Endothelial cell of umbilical vein (primary cell): ENCODE data around the gene DGKG. TPM values are rescaled to one million over a fixed set of nuclear protein-coding genes. Genes with fewer than 3 reads are reported as not detected.

Experiments
- BruUV-seq: library from RNA; stranded (reverse); fragments of 400-500 nt; replicated peaks from 2 replicates; lab custom pipeline; 2021; lab: Mats Ljungman, UMichigan
- CTCF ChIA-PET: fragments of 300-600, 350-600 bp; sonication (Branson Sonifier 250); formaldehyde crosslinking; loops from one replicate; lab custom pipeline; 2021; ENCODE audit warnings: antibody characterized with exemption, inconsistent platforms; lab: Charles Lee
- POLR2A ChIA-PET: fragments of 300-600, 350-600 bp; sonication (Branson Sonifier 250); formaldehyde crosslinking; loops from one replicate; lab custom pipeline; 2021; ENCODE audit warnings: antibody characterized with exemption, inconsistent platforms; lab: Charles Lee
- DNase-seq: peaks from one replicate; pipeline ENCODE4 v3.0.0-alpha.2; 2011; ENCODE audit warnings: low read depth, low spot score
- FAIRE-seq: peaks from 2 replicates; lab custom pipeline; 2011; peaks lifted over from hg19 to GRCh38; lab: Jason Lieb, UNC
- H2AFZ ChIP-seq: 2 replicates; pipeline ENCODE4 v1.6.0; 2012; ENCODE audit warnings: low read depth, low read length, control low read depth, inconsistent platforms
- H3K27ac ChIP-seq: 2 replicates; pipeline ENCODE4 v1.5.1; 2011; ENCODE audit warnings: low read depth, mild to moderate bottlenecking, control low read depth, low read length, moderate library complexity; ENCODE audit not compliant: insufficient read depth
- H3K27me3 ChIP-seq, 2 experiments: 2 replicates each; pipeline versions ENCODE4 v1.6.0 to v1.6.1; 2011; ENCODE audit warnings: low read length in 2 of 2, mixed read lengths in 1 of 2; ENCODE audit not compliant: control insufficient read depth in 2 of 2, insufficient read depth in 2 of 2
- H3K36me3 ChIP-seq, 2 experiments: 2 replicates in 1 of 2; 3 replicates in 1 of 2; pipeline ENCODE4 v1.5.1; 2011; ENCODE audit warnings: low read length in 2 of 2, mild to moderate bottlenecking in 1 of 2, moderate library complexity in 1 of 2; ENCODE audit not compliant: control insufficient read depth in 2 of 2, insufficient read depth in 2 of 2; ENCODE audit errors: extremely low read depth in 1 of 2
- H3K4me1 ChIP-seq: 3 replicates; pipeline ENCODE4 v1.5.1; 2011; ENCODE audit warnings: mild to moderate bottlenecking, low read length; ENCODE audit not compliant: control insufficient read depth, insufficient read depth; ENCODE audit errors: extremely low read depth
- H3K4me2 ChIP-seq: 2 replicates; pipeline ENCODE4 v1.6.1; 2011; ENCODE audit warnings: low read length, control low read depth, mixed read lengths; ENCODE audit not compliant: insufficient read depth
- H3K4me3 ChIP-seq, 3 experiments: fragments of 200-600 bp in 1 of 3; sonication (generic), shearing (Covaris generic) in 1 of 3; replicated peaks in 1 of 3; 2 replicates each; pipeline ENCODE4 v1.5.1; 2011 to 2016; ENCODE audit warnings: control low read depth in 3 of 3, low read length in 3 of 3, mild to moderate bottlenecking in 2 of 3, inconsistent platforms in 1 of 3, low read depth in 1 of 3, moderate library complexity in 1 of 3; ENCODE audit not compliant: insufficient read depth in 1 of 3
- H3K79me2 ChIP-seq: 2 replicates; pipeline ENCODE4 v1.6.0; 2012; ENCODE audit warnings: low read length, inconsistent platforms; ENCODE audit not compliant: control insufficient read depth, insufficient read depth
- H3K9ac ChIP-seq: replicated peaks from 2 replicates; pipeline ENCODE3; 2011; ENCODE audit warnings: low read length, control low read depth; ENCODE audit not compliant: insufficient read depth; ENCODE audit errors: extremely low read depth
- H3K9me1 ChIP-seq: replicated peaks from 3 replicates; pipeline ENCODE4 v1.6.0; 2011; ENCODE audit warnings: mild to moderate bottlenecking, low read length; ENCODE audit not compliant: control insufficient read depth, insufficient read depth; ENCODE audit errors: extremely low read depth
- H3K9me3 ChIP-seq: replicated peaks from 2 replicates; pipeline ENCODE4 v1.5.1; 2012; ENCODE audit warnings: low read length, inconsistent platforms; ENCODE audit not compliant: control insufficient read depth, insufficient read depth
- H4K20me1 ChIP-seq: replicated peaks from 2 replicates; pipeline ENCODE3; 2011; ENCODE audit warnings: mild to moderate bottlenecking, low read length; ENCODE audit not compliant: control insufficient read depth, insufficient read depth; ENCODE audit errors: extremely low read depth
- EZH2 ChIP-seq: IDR thresholded peaks from 2 replicates; pipeline ENCODE4 v1.6.1; 2012; ENCODE audit warnings: borderline replicate concordance, low read depth, mild to moderate bottlenecking, moderate library complexity, low read length, inconsistent platforms; ENCODE audit not compliant: severe bottlenecking
- GATA2 ChIP-seq: IDR thresholded peaks from 2 replicates; pipeline ENCODE4 v1.7.0; 2011; ENCODE audit warnings: low read depth, mild to moderate bottlenecking, moderate library complexity, mixed read lengths, low read length; ENCODE audit not compliant: insufficient read length, insufficient read depth
- POLR2A ChIP-seq: IDR thresholded peaks from 2 replicates; pipeline ENCODE4 v1.6.1; 2012; ENCODE audit warnings: low read depth, mild to moderate bottlenecking, control low read depth, low read length
- POLR2AphosphoS5 ChIP-seq: IDR thresholded peaks from 2 replicates; pipeline ENCODE4 v1.6.1; 2012; ENCODE audit warnings: low read depth, mild to moderate bottlenecking, control low read depth, low read length, moderate library complexity; ENCODE audit not compliant: insufficient read depth
- dilution Hi-C: fragments of 300-500 bp; cut with MboI; formaldehyde crosslinking; loops from one replicate; pipeline ENCODE4 v1.15.0; 2019; ENCODE audit warnings: low sequenced_read_pairs; ENCODE audit not compliant: extremely low pct_ligation_motif_present
- intact Hi-C: fragments of 100-400 bp; cut with micrococcal nuclease; formaldehyde crosslinking; loops from one replicate; pipeline ENCODE4 v1.10.0; 2022
- polyA plus RNA-seq, 4 experiments: library from polyadenylated mRNA; depleted of rRNA in 3 of 4; stranded (reverse) in 3 of 4; unstranded in 1 of 4; fragments of >200 nt; gene quantifications; 2 replicates each; pipeline versions ENCODE4 v1.2.1 to v1.2.3, GENCODE V29; 2011 to 2012; ENCODE audit warnings: missing spikeins in 1 of 4
- total RNA-seq: library from RNA; stranded (reverse); gene quantifications from 2 replicates; pipeline ENCODE4 v1.2.3, GENCODE V29; 2021
- TF ChIP-seq, protein P1 (sequence below), 2 donors: IDR thresholded peaks; 1 replicate in 1 of 2; 2 replicates in 1 of 2; pipeline ENCODE4 v1.5.1; 2011; ENCODE audit warnings: low read length in 2 of 2, mild to moderate bottlenecking in 2 of 2, moderate library complexity in 2 of 2, control low read depth in 1 of 2, inconsistent platforms in 1 of 2, low read depth in 1 of 2; ENCODE audit not compliant: insufficient read depth in 1 of 2; ENCODE audit errors: extremely low read depth in 1 of 2

DGKG gene
- total and polyA plus RNA-seq, 2 donors (not counting 3 experiments of a cell fraction or from before 2014, with no cell fraction given) = not detected

DNA sequence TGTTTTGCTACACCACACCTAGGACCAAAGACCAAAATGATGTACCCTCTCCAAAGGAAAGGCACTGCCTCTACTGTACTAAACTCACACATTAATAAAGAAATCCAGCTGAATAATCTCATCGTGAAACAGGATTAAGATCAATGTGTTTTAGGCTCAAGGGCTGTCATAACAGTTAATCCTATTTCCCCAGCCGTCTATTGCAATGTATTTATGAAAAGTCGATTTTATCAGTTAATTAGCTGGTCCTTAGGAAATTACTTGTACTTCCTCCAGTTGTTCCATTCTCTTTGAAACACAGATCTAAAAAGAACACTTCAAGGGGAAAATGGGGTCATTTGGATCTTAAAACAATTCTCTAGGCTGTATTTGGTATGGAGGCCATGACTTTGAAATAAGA, 261.6 kb downstream of the DGKG start:
- H3K9me1 ChIP-seq = no peaks in the 10 kb centered on the region
- H3K79me2 ChIP-seq = peaks cover 1% of the 10 kb centered on the region
- no TSS peak for BruUV-seq
- ChIA-PET POLR2A (no interaction called here), CTCF (no interaction called here)
- H2AFZ ChIP-seq = no peak overlapping the region
- no peaks in the 10 kb centered on the region for H3K36me3 ChIP-seq
- TF ChIP-seq GATA2 (no peak), EZH2 (no peak), POLR2AphosphoS5 (no peak)
- no peaks in the 10 kb centered on the region for H3K27me3 ChIP-seq
- DNase-seq (no peak), FAIRE-seq (no peak)
- H3K27ac ChIP-seq = no peak overlapping the region
- intact Hi-C loops = loop anchor here (10.0 kb wide), 2 partner anchors 366 to 984 kb away; no protein-coding TSS in a partner anchor
- peaks cover 13% of the 10 kb centered on the region for H3K4me1 ChIP-seq
- H4K20me1 ChIP-seq = no peaks in the 10 kb centered on the region
- no peak overlapping the region for H3K4me2 ChIP-seq
- no peaks in the 10 kb centered on the region for H3K9me3 ChIP-seq
- H3K9ac ChIP-seq = no peak overlapping the region
- no peak overlapping the region for H3K4me3 ChIP-seq
- dilution Hi-C loops = no loop called here

DNA sequence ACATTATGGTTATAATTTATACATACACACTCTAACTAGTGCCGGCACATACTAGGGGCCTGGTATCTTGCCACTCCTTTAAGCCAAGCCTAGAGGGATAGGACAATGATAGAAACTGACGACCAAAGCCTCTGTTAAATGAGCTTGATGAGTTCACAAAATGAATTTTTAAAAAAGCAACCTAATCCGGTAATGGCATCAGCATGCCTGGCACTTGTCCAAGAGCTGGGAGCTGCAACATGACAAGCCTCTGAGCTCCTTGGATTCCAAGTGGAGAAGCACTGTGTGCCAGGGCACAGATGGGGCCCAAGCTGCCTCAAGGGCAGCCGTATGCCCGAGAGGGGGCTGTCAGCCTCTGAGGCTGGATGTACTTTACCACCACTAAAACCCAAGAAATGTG, 262.9 kb downstream of the DGKG start:
- CTCF ChIA-PET = interaction anchor here (0.6 to 1.6 kb wide), 4 partner anchors 9 to 490 kb away, joined by 3 to 6 read pairs (median 4); no protein-coding TSS in a partner anchor
- dilution Hi-C loops (no loop called here), intact Hi-C loops (no loop called here)

More for the DNA sequence above, 262.9 kb downstream of the DGKG start:
- Histone ChIP-seq H3K9ac (no peak overlapping the region), H3K36me3 (no peaks in the 10 kb centered on the region), H3K9me3 (no peaks in the 10 kb centered on the region), H2AFZ (no peak overlapping the region), H3K4me3 (no peak overlapping the region), H3K27me3 (no peaks in the 10 kb centered on the region), H3K4me2 (no peak overlapping the region), H3K9me1 (no peaks in the 10 kb centered on the region), H3K4me1 (peaks cover 13% of the 10 kb centered on the region), H3K79me2 (no peaks in the 10 kb centered on the region), H3K27ac (no peak overlapping the region), H4K20me1 (no peaks in the 10 kb centered on the region)
- no TSS peak for BruUV-seq
- TF ChIP-seq POLR2AphosphoS5 = no peak
- TF ChIP-seq, protein P1, sequence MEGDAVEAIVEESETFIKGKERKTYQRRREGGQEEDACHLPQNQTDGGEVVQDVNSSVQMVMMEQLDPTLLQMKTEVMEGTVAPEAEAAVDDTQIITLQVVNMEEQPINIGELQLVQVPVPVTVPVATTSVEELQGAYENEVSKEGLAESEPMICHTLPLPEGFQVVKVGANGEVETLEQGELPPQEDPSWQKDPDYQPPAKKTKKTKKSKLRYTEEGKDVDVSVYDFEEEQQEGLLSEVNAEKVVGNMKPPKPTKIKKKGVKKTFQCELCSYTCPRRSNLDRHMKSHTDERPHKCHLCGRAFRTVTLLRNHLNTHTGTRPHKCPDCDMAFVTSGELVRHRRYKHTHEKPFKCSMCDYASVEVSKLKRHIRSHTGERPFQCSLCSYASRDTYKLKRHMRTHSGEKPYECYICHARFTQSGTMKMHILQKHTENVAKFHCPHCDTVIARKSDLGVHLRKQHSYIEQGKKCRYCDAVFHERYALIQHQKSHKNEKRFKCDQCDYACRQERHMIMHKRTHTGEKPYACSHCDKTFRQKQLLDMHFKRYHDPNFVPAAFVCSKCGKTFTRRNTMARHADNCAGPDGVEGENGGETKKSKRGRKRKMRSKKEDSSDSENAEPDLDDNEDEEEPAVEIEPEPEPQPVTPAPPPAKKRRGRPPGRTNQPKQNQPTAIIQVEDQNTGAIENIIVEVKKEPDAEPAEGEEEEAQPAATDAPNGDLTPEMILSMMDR (IDR thresholded peaks at IDR 0.05; ENCODE audit: extremely low read depth in 1 of 2, insufficient read depth in 1 of 2, low read depth in 1 of 2, low read length in 2 of 2) = no peak
- no peak for TF ChIP-seq POLR2A
- DNase-seq (peak; percentile 47), FAIRE-seq (peak; percentile 31)
- POLR2A ChIA-PET = interaction anchor here (2.7 kb wide), 1 partner anchor 10 kb away, joined by 15 read pairs; the partner anchor contains the start of gene ETV5
